MM.1S (cell line): ENCODE data around the gene PDSS2.

Source experiments
- CTCF ChIP-seq: fragments of 300-600 bp; sonication (generic); IDR thresholded peaks from 2 replicates; pipeline ENCODE4 v1.5.1; 2016; ENCODE audit warnings: antibody characterized with exemption, low read length, mixed read lengths
- EZH2 ChIP-seq: fragments of 300-600 bp; sonication (generic); optimal IDR thresholded peaks from 2 replicates; pipeline ENCODE3; 2017; ENCODE audit warnings: low read depth, mild to moderate bottlenecking, antibody characterized with exemption, low read length, mixed read lengths

GRCh38 chr6:107330168-107330567 lies 129.2 kb downstream of the PDSS2 start:
- TF ChIP-seq CTCF: no peak
- TF ChIP-seq EZH2: no peak
